HG03565 (cell line): Measurements from ENCODE around the gene GMDS.

Source experiments
- ATAC-seq: cut with Tn5 transposase; IDR thresholded peaks from one replicate; pipeline ENCODE4 v1.9.1; 2021; ENCODE audit warnings: mild to moderate bottlenecking, moderate library complexity; ENCODE audit not compliant: unreplicated experiment

Gene GMDS

DNA sequence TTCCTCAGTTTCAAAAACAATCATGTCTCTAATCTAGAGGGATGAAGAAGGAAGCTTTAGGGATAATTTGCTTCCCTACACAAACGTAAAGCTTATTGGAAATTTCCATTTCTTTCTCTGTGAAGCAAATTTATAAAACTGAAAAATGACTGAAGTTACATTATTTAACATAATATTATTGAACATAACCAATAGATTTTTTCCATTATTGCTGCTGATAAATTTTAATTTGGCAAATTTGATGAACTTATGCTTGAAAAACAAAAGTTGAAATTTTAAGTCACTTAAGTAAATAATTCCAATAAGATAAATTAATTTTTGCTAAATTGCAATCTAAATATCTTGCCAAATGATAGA is 140.9 kb downstream of the GMDS start:
- no peak for ATAC-seq

DNA sequence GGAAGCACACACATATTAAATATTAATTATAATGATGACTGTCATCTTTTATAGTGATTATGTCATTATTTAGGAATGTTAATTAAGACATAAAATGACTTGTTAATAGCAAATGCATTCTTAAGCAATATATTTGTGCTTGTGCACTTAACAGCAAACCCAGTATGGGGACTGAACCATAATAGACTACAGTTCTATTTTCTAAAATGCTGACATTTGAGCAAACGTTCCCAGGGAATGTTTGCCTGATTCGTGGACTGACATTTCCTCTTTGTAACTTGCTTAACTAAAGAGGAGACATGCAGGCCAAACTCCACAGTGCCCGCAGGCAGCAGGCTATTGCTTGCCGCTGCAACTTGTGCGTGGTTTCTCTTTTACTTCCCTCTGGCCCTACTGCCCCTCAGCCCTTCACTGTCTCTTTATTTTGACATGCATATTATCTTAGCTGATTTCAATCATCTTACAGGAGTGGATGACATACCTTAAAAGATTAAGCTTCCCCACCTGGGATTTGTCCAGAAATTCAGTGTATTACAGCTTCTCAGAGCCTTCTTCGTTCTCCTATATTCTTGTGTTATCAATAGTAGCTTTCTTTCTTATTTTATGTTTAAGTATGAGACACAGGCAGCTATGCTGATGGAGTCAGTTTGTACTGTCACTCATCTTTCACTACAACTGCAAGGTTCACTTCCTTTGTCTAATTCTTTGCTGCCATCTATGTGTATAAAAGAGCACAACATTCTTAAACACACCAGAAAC is 141.5 kb downstream of the GMDS start:
- peak; percentile 53 for ATAC-seq

DNA sequence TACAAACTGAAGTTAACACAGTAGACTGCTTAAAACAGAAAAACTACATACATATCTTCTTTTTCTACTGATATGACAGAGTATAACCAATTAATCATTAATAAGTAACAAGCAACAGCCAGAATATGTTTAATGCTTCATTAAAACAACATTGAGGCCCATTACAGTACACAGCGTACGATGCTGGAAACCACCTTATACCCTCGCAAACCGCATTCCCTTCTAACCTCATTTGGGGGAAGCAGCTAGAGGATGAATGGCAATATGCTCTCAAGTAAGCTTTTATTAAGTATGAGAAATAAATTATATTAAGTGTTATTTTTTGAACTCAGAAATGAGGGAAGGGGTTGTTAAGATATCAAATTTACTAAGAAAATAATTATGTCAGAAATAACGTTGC is 142.4 kb downstream of the GMDS start:
- no peak for ATAC-seq

DNA sequence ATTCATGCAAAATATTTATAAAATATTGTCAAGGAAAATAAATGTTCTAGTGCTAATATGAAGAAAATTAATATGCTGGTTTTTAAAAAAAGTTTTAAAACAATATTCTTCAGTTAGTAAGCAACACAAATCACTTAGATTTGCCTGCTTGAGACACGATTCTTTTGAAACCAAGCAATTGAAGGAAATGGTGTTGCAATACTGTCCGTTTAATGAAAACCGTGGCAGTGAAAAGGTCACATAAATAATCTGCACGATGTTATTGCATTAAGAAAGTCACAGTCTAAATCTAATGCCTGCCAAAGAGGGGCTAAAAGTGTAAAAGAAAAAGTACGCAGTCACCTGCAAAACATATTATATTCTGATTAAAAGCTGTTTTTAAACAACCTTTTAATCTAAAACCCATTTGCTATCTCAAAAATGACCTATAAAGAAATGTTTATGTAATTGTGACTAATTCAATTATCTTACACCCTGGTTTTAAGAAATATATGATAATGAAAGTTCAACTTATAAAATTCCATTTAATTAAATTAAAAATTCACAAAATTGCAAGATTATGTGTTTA is 143.0 kb downstream of the GMDS start:
- no peak for ATAC-seq

DNA sequence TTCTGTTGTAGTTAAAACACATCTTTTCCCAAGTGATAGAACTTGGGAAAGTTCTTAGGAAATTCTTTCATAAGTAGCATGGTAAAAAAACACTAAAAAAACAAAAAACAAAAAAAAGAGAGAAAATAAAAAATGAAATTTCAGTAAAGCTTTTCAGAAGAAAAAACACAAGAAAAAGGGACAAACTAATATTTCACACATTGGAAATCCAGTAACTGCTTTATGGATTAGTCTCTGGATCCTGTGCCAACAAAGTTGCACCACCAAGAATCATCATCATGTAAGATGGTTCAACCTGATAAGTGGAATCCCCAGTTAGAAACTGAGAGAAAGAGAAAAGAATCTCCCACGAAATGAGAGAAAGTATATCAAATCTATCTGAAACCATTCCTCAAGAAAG is 144.2 kb downstream of the GMDS start:
- ATAC-seq = no peak

DNA sequence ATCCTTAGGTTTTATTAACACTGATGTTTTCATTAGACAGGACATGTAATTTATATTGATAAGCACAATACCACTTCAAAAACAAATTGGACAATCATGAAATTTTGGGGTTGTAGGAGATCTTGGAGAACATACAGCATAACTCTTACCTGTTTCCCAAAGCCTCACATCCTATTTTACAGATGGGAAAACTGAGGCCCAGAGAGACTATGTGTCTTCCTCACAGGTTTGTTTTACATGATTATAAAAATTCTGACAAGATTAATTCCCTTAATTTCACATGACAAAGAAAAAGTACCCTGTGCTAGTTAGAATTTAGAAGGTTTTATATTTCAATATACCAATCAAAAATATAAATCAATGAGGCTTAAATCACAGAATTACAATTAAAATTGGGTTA is 145.5 kb downstream of the GMDS start:
- ATAC-seq = no peak

DNA sequence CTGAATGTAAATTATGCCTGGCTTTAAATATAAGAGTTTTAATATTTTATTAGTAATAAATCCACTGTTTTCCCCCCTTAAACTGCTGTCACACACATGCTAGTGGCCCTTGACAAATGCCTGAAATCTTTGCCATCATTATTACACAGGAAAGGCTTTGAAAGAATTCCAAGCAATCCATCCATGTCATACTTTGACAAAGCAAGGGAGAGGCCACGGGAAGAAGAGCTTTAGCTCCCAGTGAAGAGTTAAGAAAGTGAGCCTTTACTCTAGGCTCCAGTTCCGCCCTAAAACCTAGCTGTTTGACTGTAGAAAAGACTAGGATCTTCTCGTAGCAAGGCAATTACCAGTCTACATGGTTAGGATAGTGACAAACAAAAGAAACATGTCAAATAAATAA is 147.9 kb downstream of the GMDS start:
- ATAC-seq = no peak

DNA sequence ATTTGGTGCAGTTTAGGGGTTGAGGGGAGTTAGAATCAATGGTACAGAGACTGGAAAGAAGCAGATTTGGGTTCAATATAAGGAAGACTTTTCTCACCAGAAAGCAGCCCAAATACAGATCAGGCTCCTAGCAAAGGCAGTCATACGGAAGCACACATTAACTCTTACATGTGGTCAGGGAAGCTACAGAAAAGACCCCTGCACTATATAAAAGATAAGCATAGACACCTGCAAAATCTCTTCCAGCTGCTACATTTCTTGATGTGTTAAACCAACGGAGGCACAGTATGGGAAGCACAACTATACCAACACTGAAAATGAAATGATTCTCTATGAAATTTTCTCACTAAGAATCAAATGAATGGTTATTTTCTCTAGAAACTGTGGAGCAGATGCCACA is 150.8 kb downstream of the GMDS start:
- no peak for ATAC-seq

DNA sequence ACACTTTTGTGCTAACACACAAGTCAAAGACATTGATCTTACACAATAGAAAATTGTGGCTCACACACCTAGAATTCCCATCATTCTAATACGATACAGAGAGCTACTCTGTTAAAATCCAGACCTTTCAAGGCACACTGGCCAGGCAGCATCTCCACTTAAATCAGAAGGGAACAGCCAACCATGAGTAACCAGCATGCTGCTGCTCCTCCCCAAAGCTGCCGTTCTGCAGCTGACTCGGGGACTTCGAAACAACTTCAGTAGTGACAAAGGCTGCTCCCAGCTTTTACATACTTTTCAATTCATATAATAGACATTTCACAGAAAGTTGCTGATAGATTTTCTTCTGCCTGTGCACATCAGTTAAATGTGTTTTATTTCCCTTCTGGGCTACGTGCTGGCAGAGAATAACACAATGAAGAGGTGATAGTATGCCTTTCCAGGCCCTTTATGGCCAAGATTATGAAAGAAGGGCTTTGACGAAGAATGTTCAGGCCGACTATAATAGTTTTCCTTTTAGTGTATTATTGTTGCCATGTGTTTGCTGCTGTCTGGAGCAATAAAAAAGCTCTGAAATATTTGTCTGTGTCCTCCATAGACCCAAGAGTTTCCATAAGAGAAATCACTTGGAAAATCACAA is 159.0 kb downstream of the GMDS start:
- no peak for ATAC-seq

DNA sequence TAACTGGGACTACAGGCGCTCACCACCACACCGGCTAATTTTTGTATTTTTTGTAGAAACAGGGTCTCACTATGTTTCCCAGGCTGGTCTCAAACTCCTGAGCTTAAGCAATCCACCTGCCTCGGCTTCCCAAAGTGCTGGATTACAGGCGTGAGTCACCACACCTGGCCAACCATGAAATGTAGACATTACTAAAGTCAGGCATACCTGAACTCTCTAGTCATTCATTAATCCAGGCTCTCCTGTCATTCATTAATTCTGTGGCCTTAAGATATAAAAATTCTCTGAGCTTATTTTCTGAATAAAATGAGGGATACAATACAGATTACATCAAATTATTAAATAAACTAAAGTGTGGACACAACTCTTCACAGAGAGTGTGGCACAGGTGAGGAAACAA is 159.7 kb downstream of the GMDS start:
- no peak for ATAC-seq

DNA sequence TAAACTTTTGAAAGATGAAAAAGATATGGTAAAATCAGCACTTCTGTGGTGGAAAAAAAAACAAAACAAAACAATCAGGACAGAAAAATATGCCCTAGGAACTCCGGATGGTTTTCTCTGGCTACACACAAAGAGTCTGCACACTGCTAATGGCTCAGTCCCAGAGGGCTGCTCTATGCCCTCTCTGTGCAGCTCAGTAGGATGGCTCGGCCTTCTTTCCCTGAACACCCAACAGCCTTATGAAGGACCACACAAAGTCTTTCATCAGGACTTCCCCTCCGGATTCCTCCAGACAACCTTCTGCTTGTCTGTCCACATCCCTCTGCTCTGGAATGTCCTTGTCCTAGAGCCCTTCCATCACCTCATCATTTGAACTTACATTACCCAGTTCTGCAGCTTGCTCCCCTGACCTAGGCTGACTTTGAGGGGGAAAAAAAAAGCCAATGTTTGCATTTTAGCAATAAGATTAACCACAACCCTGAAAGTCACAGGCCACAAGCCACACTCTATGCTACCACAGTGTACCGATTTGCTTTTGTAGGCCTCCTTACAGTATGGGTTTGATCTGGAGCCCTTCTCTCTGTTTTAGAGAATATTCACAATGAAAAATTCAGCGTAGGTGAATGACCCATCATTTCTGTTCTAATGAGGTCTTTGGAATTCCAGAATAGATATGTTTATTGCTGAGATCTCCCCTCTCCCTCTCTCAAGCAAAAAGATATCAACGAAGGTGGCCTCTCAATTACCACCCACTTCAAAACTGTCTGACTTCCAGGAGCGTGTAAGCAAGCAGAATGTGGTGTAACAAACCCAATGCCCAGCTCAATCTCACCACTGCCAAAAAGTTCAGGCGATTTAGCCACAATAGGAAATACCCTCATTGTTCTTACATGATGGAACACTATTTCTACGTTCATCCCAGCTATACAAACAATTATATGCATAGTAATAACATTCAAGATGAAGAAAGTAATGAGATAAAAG is 164.0 kb downstream of the GMDS start:
- ATAC-seq = peak; percentile 83

DNA sequence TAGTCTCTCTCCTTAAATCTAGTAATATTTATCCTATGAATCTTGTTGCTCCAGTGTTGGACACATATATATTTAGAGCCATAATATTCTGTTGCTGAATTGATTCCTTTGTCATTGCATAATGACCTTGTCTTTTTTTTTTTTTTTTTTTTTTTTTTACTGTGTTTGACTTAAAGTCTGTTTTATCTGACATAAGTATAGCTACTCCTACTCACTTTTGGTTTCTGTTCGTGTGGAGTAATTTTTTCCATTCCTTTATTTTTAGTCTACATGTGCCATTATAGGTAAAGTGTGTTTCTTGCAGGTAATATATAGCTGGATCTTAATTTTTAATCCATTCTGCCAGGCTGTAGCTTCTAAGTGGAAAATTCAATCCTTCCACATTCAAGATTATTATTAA is 166.5 kb downstream of the GMDS start:
- ATAC-seq = no peak

DNA sequence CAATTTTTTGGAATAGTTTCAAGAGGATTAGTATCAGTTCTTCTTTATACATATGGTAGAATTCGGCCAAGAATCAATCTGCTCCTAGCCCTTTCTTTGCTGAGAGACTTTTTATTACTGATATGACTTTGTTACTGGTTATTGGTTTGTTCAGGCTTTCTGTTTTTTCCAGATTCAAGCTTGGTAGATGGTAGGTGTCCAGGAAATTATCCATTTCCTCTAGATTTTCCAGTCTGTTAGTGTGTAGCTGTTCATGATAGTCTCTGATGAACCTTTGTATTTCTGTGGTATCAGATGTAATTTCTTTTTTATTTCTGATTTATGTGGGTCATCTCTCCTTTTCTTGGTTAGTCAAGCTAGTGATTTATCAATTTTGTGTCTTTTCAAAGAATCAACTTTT is 167.6 kb downstream of the GMDS start:
- no peak for ATAC-seq

DNA sequence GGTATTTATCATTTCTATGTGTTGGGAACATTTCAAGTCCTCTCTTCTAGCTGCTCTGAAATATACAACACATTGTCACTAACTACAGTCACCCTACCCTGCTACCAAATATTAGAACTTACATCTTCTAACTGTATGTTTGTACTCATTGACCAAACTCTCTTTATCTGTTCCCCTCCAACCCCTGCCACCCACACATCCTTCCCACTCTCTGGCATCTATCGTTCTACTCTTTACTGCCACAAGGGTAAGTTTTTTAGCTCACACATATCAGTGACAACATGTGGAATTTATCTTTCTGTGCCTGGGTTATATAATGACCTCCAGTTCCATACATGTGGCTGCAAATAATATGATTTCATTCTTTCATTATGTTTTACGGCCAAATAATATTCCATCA is 171.9 kb downstream of the GMDS start:
- ATAC-seq = no peak

DNA sequence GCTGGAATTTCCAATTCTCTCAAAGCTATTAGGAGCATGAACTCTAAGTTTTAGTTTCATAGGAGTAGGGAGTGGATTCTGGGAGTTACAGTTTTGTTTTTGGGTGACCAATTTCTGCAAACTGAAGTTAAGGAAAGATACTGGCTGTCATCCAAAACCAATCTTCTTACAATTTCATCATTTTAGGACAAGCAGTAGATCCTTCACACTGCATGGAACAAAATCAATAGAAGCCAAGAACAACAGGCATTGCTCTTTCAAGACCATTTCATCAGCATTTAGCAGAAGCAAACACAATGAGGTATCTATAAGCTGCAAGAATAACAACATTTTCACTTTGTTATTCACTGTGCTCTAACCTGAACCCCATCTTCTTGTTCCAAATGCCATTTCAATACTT is 173.0 kb downstream of the GMDS start:
- ATAC-seq = no peak

DNA sequence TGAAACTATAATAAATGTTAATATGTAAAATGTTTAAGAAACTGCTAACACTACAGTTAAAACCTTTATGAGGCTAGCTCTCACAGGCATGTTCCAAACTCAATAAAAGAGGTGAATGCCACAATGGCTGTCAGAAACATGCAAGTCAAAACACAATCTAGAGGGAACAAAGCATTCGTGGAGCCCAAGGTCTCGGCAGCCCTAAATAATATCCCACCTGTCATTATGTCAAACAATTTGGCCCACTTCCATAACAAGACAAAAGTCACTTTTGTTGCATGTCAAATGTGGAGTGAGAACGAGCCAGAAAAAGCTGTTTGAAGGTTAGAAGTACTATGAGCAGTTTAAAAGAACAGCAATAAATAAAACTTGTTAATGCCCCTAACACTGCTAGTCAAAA is 181.9 kb downstream of the GMDS start:
- ATAC-seq = no peak

DNA sequence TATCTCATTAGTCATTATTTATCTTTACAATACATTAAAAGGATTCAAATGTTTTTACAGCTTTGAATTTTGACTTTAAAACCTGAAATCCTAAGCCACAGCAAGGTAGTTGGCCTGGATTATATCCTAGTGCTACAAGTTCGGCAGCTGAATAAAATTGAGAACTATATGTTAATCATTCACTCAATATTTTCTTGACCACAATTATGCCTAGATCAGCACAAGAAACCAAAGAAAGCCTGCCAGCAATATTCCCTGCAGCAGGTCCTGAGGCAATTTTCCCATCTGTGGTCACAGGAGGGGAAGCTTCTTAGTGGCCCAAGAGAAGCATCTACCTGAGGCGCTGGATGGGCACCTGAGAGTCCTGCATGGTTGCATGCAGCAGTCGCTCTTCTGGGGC is 183.5 kb downstream of the GMDS start:
- no peak for ATAC-seq

DNA sequence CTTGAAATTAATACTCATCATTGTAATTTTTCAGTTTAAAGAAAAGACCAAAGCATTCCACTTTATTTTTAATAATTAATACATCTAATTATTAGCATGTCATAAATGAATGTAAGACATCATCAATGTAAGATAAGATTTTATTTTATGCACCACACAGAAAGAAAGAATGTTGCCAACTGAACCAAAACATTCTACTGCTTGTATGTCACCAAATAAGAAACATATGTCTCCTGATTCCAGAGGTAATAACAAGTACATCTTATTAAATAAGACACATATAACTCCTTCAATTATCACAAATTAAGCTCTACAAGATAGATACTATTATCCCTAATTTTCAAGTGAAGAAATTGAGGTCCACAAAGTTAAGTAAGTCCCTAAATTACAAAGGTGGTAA is 189.5 kb downstream of the GMDS start:
- no peak for ATAC-seq

DNA sequence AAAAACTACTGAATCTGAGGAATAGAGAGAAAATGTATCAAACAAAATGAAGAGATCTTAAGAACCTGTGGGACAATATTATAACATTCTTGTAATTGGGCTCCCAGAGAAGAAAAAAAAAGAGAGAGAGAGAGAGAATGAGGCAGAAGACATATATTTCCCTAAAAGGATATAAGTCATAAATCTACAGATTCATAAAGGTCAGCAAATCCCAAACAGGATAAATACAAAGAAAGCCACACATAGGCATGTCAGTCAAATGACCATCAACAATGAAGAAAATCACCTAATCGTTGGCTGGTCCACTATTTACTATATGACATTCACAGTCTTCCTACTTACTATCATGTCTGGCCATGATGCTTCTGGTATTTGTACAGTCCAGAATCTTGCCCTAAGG is 190.3 kb downstream of the GMDS start:
- ATAC-seq = no peak

DNA sequence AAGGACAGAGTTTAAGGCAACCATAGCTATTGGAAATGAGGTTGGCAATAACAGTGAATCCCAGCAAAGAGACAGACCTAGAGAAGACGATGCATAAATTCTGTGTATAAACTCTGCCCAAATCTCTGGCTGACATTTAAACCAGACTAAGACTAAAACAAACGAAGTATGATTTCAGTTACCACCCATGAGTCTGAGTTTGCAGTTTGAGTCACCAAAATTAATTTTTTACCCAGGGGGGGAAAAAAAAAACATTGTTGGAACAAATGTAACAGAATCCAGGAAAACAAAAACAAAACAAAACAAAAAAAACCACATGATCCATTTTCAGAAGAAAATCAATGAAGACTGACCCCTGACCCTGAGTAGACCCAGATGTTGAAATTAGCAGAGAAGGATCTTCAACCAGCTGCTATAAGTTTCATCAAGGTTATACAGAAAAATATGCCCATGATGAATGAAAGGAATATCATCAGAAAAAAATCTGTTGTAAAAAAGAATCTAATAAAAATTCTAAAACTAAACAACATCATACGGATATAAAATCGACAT is 190.8 kb downstream of the GMDS start:
- ATAC-seq = no peak

DNA sequence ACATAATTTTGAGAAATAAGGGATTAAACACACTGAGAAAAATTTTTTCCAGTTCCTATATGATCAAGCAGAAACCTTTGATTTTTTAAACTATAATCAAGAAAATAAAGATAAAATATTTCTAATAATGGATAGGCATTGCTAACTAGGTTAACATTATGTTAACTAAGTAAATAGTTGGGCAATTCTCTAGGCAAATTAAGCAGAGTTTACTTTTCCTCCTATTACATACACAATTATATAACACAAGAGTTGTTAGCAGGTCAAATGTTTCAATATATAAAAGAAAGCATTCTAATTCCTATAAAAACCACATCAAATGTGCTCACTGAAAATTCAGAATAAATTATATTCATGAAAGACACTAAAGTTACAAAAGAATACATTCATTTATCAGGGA is 191.7 kb downstream of the GMDS start:
- no peak for ATAC-seq
